GM18499 (cell line): ENCODE measurements around the gene OCSTAMP.

ENCODE experiments used
- ATAC-seq: cut with Tn5 transposase; IDR thresholded peaks from one replicate; pipeline ENCODE4 v1.9.1; 2021; ENCODE audit warnings: moderate number of reproducible peaks; ENCODE audit not compliant: insufficient read depth, unreplicated experiment

Gene OCSTAMP

GRCh38 chr20:46554828-46555227, 4.4 kb upstream of the OCSTAMP start:
- ATAC-seq: no peak

GRCh38 chr20:46553926-46554325, 3.5 kb upstream of the OCSTAMP start:
- ATAC-seq: no peak

GRCh38 chr20:46552460-46553420, 2.3 kb upstream of the OCSTAMP start:
- ATAC-seq: peak; percentile 71

GRCh38 chr20:46551522-46552381, 1.3 kb upstream of the OCSTAMP start:
- no peak for ATAC-seq

- ATAC-seq: no peak
Measured at GRCh38 chr20:46549188-46549972, 1.1 kb downstream of the OCSTAMP start.

GRCh38 chr20:46548688-46549087, 1.8 kb downstream of the OCSTAMP start:
- no peak for ATAC-seq

- ATAC-seq: no peak
Measured at GRCh38 chr20:46547995-46548394, 2.5 kb downstream of the OCSTAMP start.

- ATAC-seq: no peak
Measured at GRCh38 chr20:46546936-46547335, 3.5 kb downstream of the OCSTAMP start.

- no peak for ATAC-seq
Measured at GRCh38 chr20:46546298-46546697, 4.2 kb downstream of the OCSTAMP start.

- no peak for ATAC-seq
Measured at GRCh38 chr20:46545827-46546138, 4.7 kb downstream of the OCSTAMP start.

GRCh38 chr20:46545077-46545826, 5.2 kb downstream of the OCSTAMP start:
- ATAC-seq: no peak

- ATAC-seq: no peak
Measured at GRCh38 chr20:46544576-46544975, 5.9 kb downstream of the OCSTAMP start.

GRCh38 chr20:46543959-46544358, 6.5 kb downstream of the OCSTAMP start:
- ATAC-seq: no peak

GRCh38 chr20:46543033-46543432, 7.4 kb downstream of the OCSTAMP start:
- no peak for ATAC-seq

GRCh38 chr20:46541229-46541935, 9.1 kb downstream of the OCSTAMP start:
- no peak for ATAC-seq

- no peak for ATAC-seq
Measured at GRCh38 chr20:46539113-46539512, 11.3 kb downstream of the OCSTAMP start.

GRCh38 chr20:46530640-46531039, 19.8 kb downstream of the OCSTAMP start:
- no peak for ATAC-seq

- ATAC-seq: no peak
Measured at GRCh38 chr20:46523696-46524328, 26.6 kb downstream of the OCSTAMP start.

GRCh38 chr20:46523108-46523507, 27.3 kb downstream of the OCSTAMP start:
- no peak for ATAC-seq
